Heart left ventricle (tissue), 16 donors: ENCODE data around the gene POLH. TPM values are rescaled to one million over a fixed set of nuclear protein-coding genes. Genes with fewer than 3 reads are reported as not detected.

Source experiments
- ATAC-seq, 4 donors: fragments of 200-7000 bp; cut with Tn5 transposase; one replicate each; pipeline ENCODE4 v1.9.1; 2020 to 2022; ENCODE audit warnings: moderate library complexity in 4 of 4, mild to moderate bottlenecking in 3 of 4, moderate number of reproducible peaks in 1 of 4
- DNase-seq, 5 donors: peaks; one replicate each; pipeline ENCODE4 v3.0.0-alpha.2; 2020
- H3K27ac ChIP-seq, 12 donors: fragments of 200-600 bp; sonication (generic) in 4 of 12; one replicate each; pipeline versions ENCODE4 v1.5.0 to v1.8.0; 2016 to 2022; ENCODE audit warnings: mild to moderate bottlenecking in 2 of 12
- H3K27me3 ChIP-seq, 9 donors: fragments of 200-600 bp; sonication (generic) in 2 of 9; one replicate each; pipeline versions ENCODE4 v1.5.1 to v1.8.0; 2016 to 2022; ENCODE audit warnings: mild to moderate bottlenecking in 3 of 9
- H3K36me3 ChIP-seq, 9 donors: fragments of 200-600 bp; sonication (generic) in 2 of 9; one replicate each; pipeline versions ENCODE4 v1.5.0 to v1.8.0; 2018 to 2022; ENCODE audit warnings: mild to moderate bottlenecking in 2 of 9
- H3K4me1 ChIP-seq, 12 donors: fragments of 200-600 bp; sonication (generic) in 4 of 12; one replicate each; pipeline versions ENCODE4 v1.5.0 to v1.8.0; 2016 to 2022; ENCODE audit warnings: mild to moderate bottlenecking in 3 of 12
- H3K4me3 ChIP-seq, 12 donors: fragments of 200-600 bp; sonication (generic) in 4 of 12; one replicate each; pipeline versions ENCODE4 v1.5.0 to v1.8.0; 2017 to 2022; ENCODE audit warnings: mild to moderate bottlenecking in 9 of 12, moderate library complexity in 4 of 12
- H3K9me3 ChIP-seq, 12 donors: fragments of 200-600 bp; sonication (generic) in 4 of 12; one replicate each; pipeline versions ENCODE4 v1.5.0 to v1.8.0; 2016 to 2022; ENCODE audit warnings: mild to moderate bottlenecking in 1 of 12
- CTCF ChIP-seq, 12 donors: fragments of 200-600 bp; sonication (generic) in 4 of 12; IDR thresholded peaks; one replicate each; pipeline versions ENCODE4 v1.5.0 to v1.8.0; 2018 to 2022; ENCODE audit warnings: antibody characterized with exemption in 12 of 12, mild to moderate bottlenecking in 5 of 12
- POLR2A ChIP-seq, 2 donors: fragments of 450-650 bp; IDR thresholded peaks; one replicate each; pipeline ENCODE4 v1.6.1; 2017; ENCODE audit warnings: antibody characterized with exemption in 2 of 2, mild to moderate bottlenecking in 2 of 2, moderate library complexity in 2 of 2
- WGBS, 4 donors: extraction: QIAGEN DNeasy Blood & Tissue Kit in 2 of 4; methylation state at CpG; one replicate each; pipeline versions ENCODE4 v1.1.5 to v1.1.7; 2013 to 2018; 5-methylcytosine and 5-hydroxymethylcytosine counted together
- intact Hi-C, 10 donors: fragments of 100-400 bp; cut with DNase I; formaldehyde crosslinking; loops; one replicate each; pipeline versions ENCODE4 v1.11.1 to v1.14.2; 2022
- polyA plus RNA-seq, 2 donors: library from polyadenylated mRNA; stranded (reverse); fragments of 200-250 nt; gene quantifications; one replicate each; pipeline ENCODE4 v1.2.3, GENCODE V29; 2013
- total RNA-seq, 9 donors: library from RNA; depleted of rRNA in 2 of 9; stranded (reverse); fragments of >200 nt in 2 of 9; fragmentation: NEBNext Ultra II Directional in 3 of 9; extraction: Animal tissue kit (Norgen Biotek cat#: 25700) in 3 of 9; gene quantifications; one replicate each; pipeline versions ENCODE4 v1.1.0 to v1.2.4, GENCODE V29; 2016 to 2023
- donor health status: ischemic (EF 13 %, LVEDD 7.1; RV severe dilation, severe dysfunction).
- donor health status: healthy with polysubstance abuse.
- donor health status: DM: no; HTN: yes; CAD: no.
- donor health status: DM: no; HTN: no; CAD: no.
- donor health status: ischemic (EF 25% LVEDD 6.9; RV normal size, moderate dysfunction).
- donor health status: ischemic (EF 25% LVEDD 5.7; RV mildly dilated, moderate dysfunction).
- donor health status: healthy.
- donor health status: DM: yes; HTN: yes; CAD: no.
- donor health status: ischemic (EF 35%, LVEDD 5.7; RV mildly dilated, moderate dysfunction).
- donor health status: nonischemic (EF 11% LVEDD 7.7; RV severe dilation, severe dysfunction).
- donor health status: DM: yes; HTN: yes; CAD: no.
- donor health status: PGD.
- donor health status: ischemic (EF 29% LVEDD 5.4; RV normal size, mild dysfunction).
- donor health status: nonischemic (EF 23%, LVEDD 6.1; RV moderate dilation, normal function).

The POLH gene
- total and polyA plus RNA-seq, 11 donors = 2.3 to 12.2 (median 8.2) TPM

- ATAC-seq (peak in 1 of 4 donors; percentile 7), DNase-seq (no peak)
- WGBS, 4 donors = 88 to 92% (median 90%) methylated on average over 11 to 12 of the region's 12 CpGs
- H3K9me3 ChIP-seq = no peaks in the 10 kb centered on the region
- intact Hi-C loops = no loop called here
- H3K4me1 ChIP-seq = peaks cover 0 to 9% (median under 1%) of the 10 kb centered on the region in 12 donors
- H3K27ac ChIP-seq = no peak overlapping the region
- TF ChIP-seq POLR2A (IDR thresholded peaks at IDR 0.05) (no peak), CTCF (IDR thresholded peaks at IDR 0.05) (no peak)
- H3K36me3 ChIP-seq = peaks cover 2 to 87% (median 73%) of the 10 kb centered on the region in 9 donors
- H3K4me3 ChIP-seq = no peak overlapping the region
- H3K27me3 ChIP-seq = no peaks in the 10 kb centered on the region
Measured at GRCh38 chr6:43621078-43621835, 45.3 kb downstream of the POLH start.

GRCh38 chr6:43621836-43622180 is 45.8 kb downstream of the POLH start:
- Histone ChIP-seq H3K36me3 (peaks cover 2 to 89% (median 73%) of the 10 kb centered on the region in 9 donors), H3K27ac (no peak overlapping the region), H3K9me3 (no peaks in the 10 kb centered on the region), H3K27me3 (no peaks in the 10 kb centered on the region), H3K4me1 (peaks cover 0 to 14% (median 5%) of the 10 kb centered on the region in 12 donors), H3K4me3 (no peak overlapping the region)
- 91 to 96% (median 93%) methylated on average over 10 of the region's 10 CpGs for WGBS, 4 donors
- DNase-seq (no peak), ATAC-seq (no peak)
- no peak for TF ChIP-seq POLR2A (IDR thresholded peaks at IDR 0.05)
- no peak for TF ChIP-seq CTCF (IDR thresholded peaks at IDR 0.05)
- intact Hi-C loops = no loop called here

- Histone ChIP-seq H3K4me1 (peaks cover 3 to 21% (median 12%) of the 10 kb centered on the region in 12 donors), H3K27ac (no peak overlapping the region), H3K36me3 (peaks cover 2 to 86% (median 73%) of the 10 kb centered on the region in 9 donors), H3K9me3 (no peaks in the 10 kb centered on the region), H3K27me3 (no peaks in the 10 kb centered on the region), H3K4me3 (no peak overlapping the region)
- TF ChIP-seq CTCF (IDR thresholded peaks at IDR 0.05) = no peak
- DNase-seq (no peak), ATAC-seq (no peak)
- 91 to 96% (median 94%) methylated on average over 10 of the region's 10 CpGs for WGBS, 4 donors
- intact Hi-C loops = no loop called here
Measured at GRCh38 chr6:43622541-43622940, 46.6 kb downstream of the POLH start.

- peaks cover 3 to 28% (median 19%) of the 10 kb centered on the region in 12 donors for H3K4me1 ChIP-seq
- WGBS, 4 donors = 84 to 91% (median 91%) methylated on average over 11 to 12 of the region's 12 CpGs
- TF ChIP-seq POLR2A (IDR thresholded peaks at IDR 0.05) (no peak), CTCF (IDR thresholded peaks at IDR 0.05) (no peak)
- H3K27me3 ChIP-seq = no peaks in the 10 kb centered on the region
- DNase-seq = no peak
- intact Hi-C loops = no loop called here
- no peak overlapping the region for H3K4me3 ChIP-seq
- H3K36me3 ChIP-seq = peaks cover 2 to 76% (median 69%) of the 10 kb centered on the region in 9 donors
- no peak overlapping the region for H3K27ac ChIP-seq
- ATAC-seq = no peak
- H3K9me3 ChIP-seq = no peaks in the 10 kb centered on the region
Measured at GRCh38 chr6:43623880-43624785, 48.1 kb downstream of the POLH start.
